Activated naive CD4-positive, alpha-beta T cell treated with anti-CD3 and anti-CD28 coated beads for 36 hours (primary cell): ENCODE measurements around the gene TRIM66. TPM values are rescaled to one million over a fixed set of nuclear protein-coding genes. Genes with fewer than 3 reads are reported as not detected.

Experiments used
- CTCF ChIA-PET: fragments of 350-600 bp; sonication (Branson Sonifier 250); formaldehyde crosslinking; loops from one replicate; lab custom pipeline; 2021; ENCODE audit warnings: antibody characterized with exemption; lab: Charles Lee
- DNase-seq: peaks from one replicate; pipeline ENCODE4 v3.0.0-alpha.2; 2020
- H3K27ac Mint-ChIP-seq: one replicate; pipeline ENCODE4 v1.8.0; 2021; ENCODE audit warnings: mild to moderate bottlenecking, mixed read lengths
- H3K27me3 Mint-ChIP-seq: one replicate; pipeline ENCODE4 v1.8.0; 2021; ENCODE audit warnings: low read depth, mixed read lengths
- H3K36me3 Mint-ChIP-seq: one replicate; pipeline ENCODE4 v1.8.0; 2021; ENCODE audit warnings: low read depth, mixed read lengths
- H3K4me1 Mint-ChIP-seq: one replicate; pipeline ENCODE4 v1.8.0; 2021; ENCODE audit warnings: low read depth, mixed read lengths
- H3K4me3 Mint-ChIP-seq: one replicate; pipeline ENCODE4 v1.8.0; 2021; ENCODE audit warnings: mild to moderate bottlenecking, moderate library complexity, mixed read lengths
- H3K9me3 Mint-ChIP-seq: one replicate; pipeline ENCODE4 v1.8.0; 2021; ENCODE audit warnings: mixed read lengths
- intact Hi-C: fragments of 100-400 bp; cut with micrococcal nuclease; formaldehyde crosslinking; loops from one replicate; pipeline ENCODE4 v1.15.1; 2023
- total RNA-seq, 2 experiments: library from RNA; stranded (reverse); gene quantifications; one replicate each; pipeline ENCODE4 v1.2.3, GENCODE V29; 2021

The TRIM66 gene
- total RNA-seq, 2 experiments from 2014 or later: 16.4 to 19.1 TPM

DNA sequence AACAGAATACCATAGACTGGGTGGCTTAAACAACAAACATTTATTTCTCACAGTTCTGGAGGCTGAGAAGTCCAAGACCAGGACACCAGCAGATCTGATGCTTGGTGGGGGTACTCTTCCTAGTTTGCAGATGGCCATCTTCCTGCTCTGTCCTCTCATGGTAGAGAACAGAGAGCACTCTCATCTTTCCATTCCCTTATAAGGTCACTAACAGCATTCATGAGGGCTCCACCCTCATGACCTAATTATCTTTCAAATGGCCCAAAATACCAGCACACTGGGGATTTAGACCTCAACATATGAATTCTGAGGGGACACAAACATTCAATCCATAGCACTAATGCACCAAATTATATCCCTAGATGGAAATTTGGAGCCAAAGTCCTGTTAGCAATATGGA lies 94.5 kb downstream of the TRIM66 start:
- no peak overlapping the region for H3K4me3 Mint-ChIP-seq
- no peaks in the 10 kb centered on the region for H3K4me1 Mint-ChIP-seq
- CTCF ChIA-PET: interaction anchor here (0.6 kb wide), 1 partner anchor 258 kb away, joined by 3 read pairs; no protein-coding TSS in a partner anchor
- peaks cover 24% of the 10 kb centered on the region for H3K27me3 Mint-ChIP-seq
- peaks cover 2% of the 10 kb centered on the region for H3K9me3 Mint-ChIP-seq
- no peak for DNase-seq
- intact Hi-C loops: no loop called here
- H3K27ac Mint-ChIP-seq: no peak overlapping the region
- H3K36me3 Mint-ChIP-seq: no peaks in the 10 kb centered on the region

DNA sequence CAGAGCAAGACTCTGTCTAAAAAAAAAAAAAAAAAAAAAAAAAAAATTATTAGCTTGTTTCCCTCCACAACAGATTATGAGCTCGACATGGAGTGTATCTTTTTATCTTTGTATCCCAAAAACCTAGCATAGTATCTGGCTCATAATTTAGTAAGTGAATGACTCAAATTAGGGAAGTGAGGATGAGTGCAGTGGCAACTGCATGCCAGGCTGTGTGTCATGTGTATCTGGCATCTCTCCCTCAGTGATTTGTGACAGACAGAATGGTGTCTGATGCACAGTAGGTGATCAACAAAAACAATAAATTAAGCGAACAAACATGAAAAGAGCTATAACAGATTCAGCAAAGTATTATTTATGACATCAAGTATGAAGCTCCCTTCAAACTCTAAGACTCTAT lies 95.7 kb downstream of the TRIM66 start:
- peaks cover 20% of the 10 kb centered on the region for H3K27me3 Mint-ChIP-seq
- H3K36me3 Mint-ChIP-seq: no peaks in the 10 kb centered on the region
- no peak overlapping the region for H3K4me3 Mint-ChIP-seq
- H3K9me3 Mint-ChIP-seq: peaks cover 2% of the 10 kb centered on the region
- no peaks in the 10 kb centered on the region for H3K4me1 Mint-ChIP-seq
- CTCF ChIA-PET: interaction anchor here (0.6 to 0.9 kb wide), 3 partner anchors 52 to 291 kb away, joined by 3 read pairs; no protein-coding TSS in a partner anchor
- no peak for DNase-seq
- intact Hi-C loops: no loop called here
- H3K27ac Mint-ChIP-seq: no peak overlapping the region

DNA sequence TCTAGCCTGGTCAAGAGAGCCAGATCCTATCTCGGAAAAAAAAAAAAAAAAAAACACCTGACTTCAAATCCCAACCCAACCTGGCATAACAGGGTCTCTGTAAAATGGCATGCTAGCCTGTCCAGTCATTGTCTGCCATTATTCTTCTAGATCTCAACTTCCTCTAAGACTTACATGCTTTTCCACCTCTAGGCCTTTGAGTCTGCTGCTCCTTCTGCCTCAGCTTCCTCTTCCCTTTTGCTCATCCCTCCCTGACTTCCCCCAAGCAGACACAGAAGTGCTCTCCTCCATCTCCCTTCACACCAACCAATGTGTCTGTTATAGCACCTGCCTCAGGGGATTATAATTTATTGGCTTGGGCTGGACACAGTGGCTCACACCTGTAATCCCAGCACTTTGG lies 96.3 kb downstream of the TRIM66 start:
- Mint-ChIP-seq H3K27me3 (peaks cover 17% of the 10 kb centered on the region), H3K36me3 (no peaks in the 10 kb centered on the region), H3K4me1 (no peaks in the 10 kb centered on the region), H3K4me3 (no peak overlapping the region), H3K9me3 (peaks cover 2% of the 10 kb centered on the region), H3K27ac (no peak overlapping the region)
- no peak for DNase-seq
- CTCF ChIA-PET: interaction anchor here (0.6 to 0.9 kb wide), 2 partner anchors 145 to 292 kb away, joined by 3 read pairs; no protein-coding TSS in a partner anchor
- intact Hi-C loops: no loop called here

DNA sequence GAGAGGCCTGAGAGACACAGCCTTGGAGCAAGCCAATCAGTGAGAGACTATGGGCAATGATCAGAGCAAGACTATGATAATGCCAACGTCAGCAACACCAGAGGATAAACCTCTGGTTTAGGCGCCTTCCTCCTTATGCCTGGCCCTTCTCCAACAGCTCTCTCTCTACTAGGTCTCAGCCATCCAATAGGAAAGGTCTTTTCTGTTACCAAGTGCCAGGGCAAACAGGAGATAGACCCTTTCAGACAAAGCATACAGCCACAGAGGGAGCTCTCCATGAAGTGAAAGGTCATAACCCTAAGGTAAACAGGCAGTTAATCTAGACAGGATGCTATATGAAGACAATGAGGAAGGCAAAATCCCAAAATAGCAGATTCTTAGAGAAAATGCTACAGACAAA lies 98.0 kb downstream of the TRIM66 start:
- intact Hi-C loops: no loop called here
- Mint-ChIP-seq H3K36me3 (no peaks in the 10 kb centered on the region), H3K27me3 (peaks cover 20% of the 10 kb centered on the region)

DNA sequence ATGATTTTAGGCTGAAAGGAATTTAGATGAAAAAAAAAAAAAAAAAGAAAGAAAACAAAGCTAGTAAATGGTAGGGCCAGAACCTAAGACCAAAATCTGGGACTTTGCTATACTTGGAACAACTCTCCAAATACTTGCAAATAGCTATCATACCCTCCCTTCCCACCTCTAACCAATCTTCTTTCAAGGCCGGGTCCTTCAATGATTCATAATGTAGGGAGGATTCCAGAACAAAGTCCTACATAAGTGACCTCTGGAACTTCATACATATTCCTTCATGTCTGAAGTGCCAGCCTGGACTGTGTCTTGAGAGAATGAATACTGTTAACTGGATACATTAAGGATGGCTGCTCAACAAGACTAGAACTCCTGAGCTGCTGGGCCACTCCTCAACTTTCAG lies 98.4 kb downstream of the TRIM66 start:
- CTCF ChIA-PET: interaction anchor here (0.7 kb wide), 2 partner anchors 1387 to 1846 kb away, joined by 3 to 4 read pairs; no protein-coding TSS in a partner anchor
- no peak overlapping the region for H3K27ac Mint-ChIP-seq
- H3K9me3 Mint-ChIP-seq: peaks cover 2% of the 10 kb centered on the region
- H3K27me3 Mint-ChIP-seq: peaks cover 19% of the 10 kb centered on the region
- H3K4me3 Mint-ChIP-seq: no peak overlapping the region
- no peaks in the 10 kb centered on the region for H3K4me1 Mint-ChIP-seq
- intact Hi-C loops: no loop called here
- H3K36me3 Mint-ChIP-seq: no peaks in the 10 kb centered on the region
- DNase-seq: no peak

More for the DNA sequence above, 98.0 kb downstream of the TRIM66 start:
- Mint-ChIP-seq H3K4me3 (no peak overlapping the region), H3K27ac (no peak overlapping the region), H3K4me1 (no peaks in the 10 kb centered on the region), H3K9me3 (peaks cover 2% of the 10 kb centered on the region)
- CTCF ChIA-PET: interaction anchor here (0.7 to 1.0 kb wide), 3 partner anchors 17 to 1847 kb away, joined by 3 to 5 read pairs (median 4); no protein-coding TSS in a partner anchor
- no peak for DNase-seq

DNA sequence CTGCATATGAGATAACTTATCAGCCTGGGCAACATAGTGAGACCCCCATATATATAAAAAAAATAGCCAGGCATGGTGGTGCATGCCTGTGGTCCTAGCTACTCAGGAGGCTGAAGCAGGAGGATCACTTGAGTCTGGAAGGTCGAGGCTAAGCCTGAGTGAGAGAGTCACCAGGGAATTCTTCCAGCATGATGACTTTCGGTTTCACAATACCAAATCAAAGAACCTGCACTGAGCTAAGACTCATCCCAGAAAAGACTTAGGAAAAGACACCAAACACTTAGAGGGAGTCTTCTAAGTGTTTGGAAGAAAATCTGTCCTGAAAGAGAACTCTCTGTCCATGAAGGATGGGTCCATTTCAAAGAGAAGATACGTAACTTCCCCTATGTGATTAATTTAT lies 101.2 kb downstream of the TRIM66 start:
- intact Hi-C loops: no loop called here
- peaks cover 3% of the 10 kb centered on the region for H3K9me3 Mint-ChIP-seq
- peaks cover 11% of the 10 kb centered on the region for H3K27me3 Mint-ChIP-seq
- H3K27ac Mint-ChIP-seq: no peak overlapping the region
- no peak overlapping the region for H3K4me3 Mint-ChIP-seq
- CTCF ChIA-PET: no interaction called here
- no peak for DNase-seq
- H3K36me3 Mint-ChIP-seq: no peaks in the 10 kb centered on the region
- H3K4me1 Mint-ChIP-seq: no peaks in the 10 kb centered on the region

DNA sequence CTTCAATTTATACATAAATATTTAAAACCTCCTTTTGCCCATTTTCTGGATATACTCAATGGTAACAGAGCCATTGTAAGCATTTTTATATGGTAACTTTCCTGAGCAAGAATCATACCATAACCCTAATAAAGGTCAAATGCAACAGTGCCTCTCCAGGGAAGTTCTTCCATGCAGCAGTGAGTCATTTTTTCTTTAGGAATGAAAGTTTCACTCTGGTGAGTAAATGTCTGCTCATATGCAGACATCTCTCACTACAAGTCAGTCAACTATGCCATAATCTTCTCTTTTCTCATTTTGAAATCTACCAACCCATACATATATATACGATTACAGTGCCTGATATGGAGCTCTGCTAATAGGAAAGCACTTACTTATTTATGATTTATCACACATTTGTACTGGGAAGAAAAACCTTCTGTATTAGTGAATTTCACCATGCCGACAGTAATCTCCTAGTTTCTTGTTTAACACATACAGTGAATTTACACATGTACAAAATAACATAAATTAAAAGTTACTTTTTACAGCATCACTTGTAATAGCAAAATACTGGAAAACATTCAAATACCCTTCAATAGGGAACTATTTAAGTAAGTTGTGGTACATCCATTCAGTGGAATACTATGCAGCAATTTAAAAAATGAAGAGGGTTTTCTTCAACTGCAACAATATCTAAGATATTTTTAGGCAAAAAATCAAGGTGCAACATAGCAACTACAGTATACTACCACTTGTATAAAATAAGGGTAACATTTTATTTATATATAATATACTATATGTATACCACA lies 104.5 kb downstream of the TRIM66 start:
- Mint-ChIP-seq H3K4me3 (no peak overlapping the region), H3K36me3 (no peaks in the 10 kb centered on the region), H3K9me3 (peaks cover 3% of the 10 kb centered on the region), H3K27me3 (peaks cover 8% of the 10 kb centered on the region), H3K27ac (no peak overlapping the region), H3K4me1 (no peaks in the 10 kb centered on the region)
- intact Hi-C loops: no loop called here
- no peak for DNase-seq
- CTCF ChIA-PET: no interaction called here

DNA sequence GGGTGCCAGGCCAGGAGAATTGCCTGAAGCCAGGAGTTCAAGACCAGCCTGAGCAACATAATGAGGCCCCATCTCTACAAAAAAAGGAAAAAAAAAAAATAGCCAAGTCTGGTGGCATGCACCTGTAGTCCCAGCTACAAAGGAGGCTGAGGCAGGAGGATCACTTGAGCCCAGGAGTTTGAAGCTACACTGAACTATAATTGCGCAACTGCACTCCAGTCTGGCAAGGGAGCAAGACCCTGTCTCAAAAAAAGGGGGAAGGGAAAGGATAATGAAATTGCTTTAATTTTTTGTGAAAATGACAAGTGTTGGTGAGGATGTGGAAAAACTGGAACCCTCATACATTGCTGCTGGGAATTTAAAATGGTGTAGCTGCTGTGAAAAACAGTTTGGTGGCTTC lies 107.7 kb downstream of the TRIM66 start:
- H3K27ac Mint-ChIP-seq: no peak overlapping the region
- H3K9me3 Mint-ChIP-seq: peaks cover 3% of the 10 kb centered on the region
- intact Hi-C loops: no loop called here
- no peaks in the 10 kb centered on the region for H3K36me3 Mint-ChIP-seq
- H3K4me3 Mint-ChIP-seq: no peak overlapping the region
- CTCF ChIA-PET: interaction anchor here (0.8 to 1.2 kb wide), 2 partner anchors 28 to 242 kb away, joined by 3 to 5 read pairs; no protein-coding TSS in a partner anchor
- H3K27me3 Mint-ChIP-seq: peaks cover 7% of the 10 kb centered on the region
- DNase-seq: no peak
- H3K4me1 Mint-ChIP-seq: no peaks in the 10 kb centered on the region

DNA sequence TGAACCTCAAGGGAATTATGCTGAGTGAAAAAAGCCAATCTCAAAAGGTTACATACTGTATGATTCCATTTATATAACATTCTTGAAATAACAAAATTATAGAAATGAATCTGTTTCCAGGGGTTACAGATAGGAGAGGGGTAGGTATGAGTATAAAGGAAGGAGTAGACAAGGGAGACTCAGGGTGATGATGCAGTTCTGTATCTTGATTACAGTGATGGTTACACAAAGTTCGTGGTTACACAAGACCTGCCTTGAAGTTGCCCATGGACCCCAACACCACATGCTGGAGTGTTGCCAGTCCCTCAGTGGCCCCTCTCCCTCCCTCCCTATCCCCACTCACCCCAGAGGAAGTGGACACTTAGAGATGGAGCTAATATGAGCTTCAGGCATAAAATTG lies 108.7 kb downstream of the TRIM66 start:
- H3K4me1 Mint-ChIP-seq: no peaks in the 10 kb centered on the region
- intact Hi-C loops: no loop called here
- no peak overlapping the region for H3K27ac Mint-ChIP-seq
- no peaks in the 10 kb centered on the region for H3K36me3 Mint-ChIP-seq
- H3K4me3 Mint-ChIP-seq: no peak overlapping the region
- CTCF ChIA-PET: no interaction called here
- DNase-seq: no peak
- peaks cover 3% of the 10 kb centered on the region for H3K9me3 Mint-ChIP-seq
- peaks cover 11% of the 10 kb centered on the region for H3K27me3 Mint-ChIP-seq

DNA sequence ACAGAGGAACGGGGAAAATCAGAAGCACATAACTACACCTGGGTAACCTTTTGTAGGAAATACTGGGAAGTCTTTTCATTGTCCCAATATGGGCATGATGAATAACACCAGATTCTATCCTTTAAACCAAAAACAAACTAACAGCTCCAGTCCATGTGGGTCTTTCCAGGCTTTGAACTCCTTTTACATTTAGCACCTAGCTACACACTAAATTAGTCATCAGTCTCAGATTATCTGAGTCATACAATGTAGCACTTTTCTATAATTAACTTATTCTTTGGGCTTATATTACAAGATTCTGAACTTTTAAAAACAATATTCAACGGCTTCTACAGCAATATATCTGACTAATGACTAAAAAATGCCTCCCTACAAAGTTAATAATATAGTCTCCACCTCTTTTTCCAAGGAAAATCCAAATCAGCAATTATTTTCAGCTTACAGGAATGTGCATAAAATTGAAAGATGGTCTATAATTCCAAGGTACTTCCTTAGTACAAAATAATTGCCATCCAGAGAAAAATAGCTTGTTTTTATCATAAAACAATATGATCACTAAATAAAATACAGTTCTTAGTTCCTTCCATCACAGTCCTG lies 114.8 kb downstream of the TRIM66 start:
- H3K27me3 Mint-ChIP-seq: peaks cover 17% of the 10 kb centered on the region
- intact Hi-C loops: loop anchor here (5.0 to 10.0 kb wide), 2 partner anchors 387 to 560 kb away; no protein-coding TSS in a partner anchor
- CTCF ChIA-PET: interaction anchor here (0.7 to 2.8 kb wide), 17 partner anchors 14 to 377 kb away, joined by 3 to 15 read pairs (median 4); no protein-coding TSS in a partner anchor
- H3K9me3 Mint-ChIP-seq: no peaks in the 10 kb centered on the region
- H3K27ac Mint-ChIP-seq: no peak overlapping the region
- no peak overlapping the region for H3K4me3 Mint-ChIP-seq
- peaks cover 5% of the 10 kb centered on the region for H3K4me1 Mint-ChIP-seq
- no peaks in the 10 kb centered on the region for H3K36me3 Mint-ChIP-seq
- peak; percentile 6 for DNase-seq

DNA sequence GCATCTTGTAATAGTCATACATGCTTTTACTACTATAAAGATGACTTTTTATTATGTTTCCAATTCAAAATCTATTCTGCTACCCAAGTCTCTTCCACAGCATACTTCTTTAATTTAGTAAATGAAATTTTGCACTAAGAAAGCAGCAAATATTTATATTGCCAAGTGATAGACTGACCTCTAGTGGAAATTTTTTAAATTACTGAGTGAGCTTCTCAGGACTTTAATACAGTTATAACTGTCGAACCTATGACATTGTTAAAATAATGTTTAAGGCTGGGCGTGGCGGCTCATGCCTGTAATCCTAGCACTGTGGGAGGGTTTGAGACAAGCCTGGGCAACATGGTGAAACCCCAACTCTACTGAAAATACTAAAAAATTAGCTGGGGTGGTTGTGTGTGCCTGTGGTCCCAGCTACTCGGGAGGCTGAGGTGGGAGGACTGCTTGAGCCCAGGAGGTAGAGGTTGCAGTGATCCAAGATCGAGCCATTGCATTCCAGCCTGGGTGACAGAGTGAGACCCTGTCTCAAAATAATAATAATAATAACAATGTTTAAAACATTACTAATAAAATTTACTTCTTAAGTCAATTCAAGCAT lies 115.8 kb downstream of the TRIM66 start:
- CTCF ChIA-PET: interaction anchor here (0.9 to 2.8 kb wide), 19 partner anchors 13 to 533 kb away, joined by 3 to 15 read pairs (median 3); partner anchors contain the start of gene LMO1
- intact Hi-C loops: loop anchor here (1.0 to 10.0 kb wide), 7 partner anchors 228 to 559 kb away; no protein-coding TSS in a partner anchor
- DNase-seq: no peak

DNA sequence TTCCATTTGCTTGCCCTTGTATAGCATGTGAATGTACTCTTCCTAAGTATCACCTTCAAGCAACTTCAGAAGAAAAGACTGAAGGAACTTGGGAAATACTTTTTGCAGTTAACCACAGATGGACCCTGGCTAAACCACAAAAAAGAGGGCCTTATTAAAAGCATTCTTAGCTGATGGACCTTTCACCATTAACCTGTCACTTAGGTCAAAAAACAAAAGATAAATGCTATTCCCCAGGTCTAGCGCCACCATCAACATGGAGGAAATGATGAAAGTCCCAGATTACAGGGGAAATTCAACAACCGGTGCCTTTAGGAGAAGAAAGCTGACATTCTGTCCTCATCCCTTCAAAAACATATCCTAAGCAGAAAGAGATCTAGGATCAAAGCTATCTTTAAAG lies 117.9 kb downstream of the TRIM66 start:
- intact Hi-C loops: loop anchor here (10.0 kb wide), 1 partner anchor 390 kb away; no protein-coding TSS in a partner anchor

More for the DNA sequence above, 115.8 kb downstream of the TRIM66 start:
- H3K9me3 Mint-ChIP-seq: no peaks in the 10 kb centered on the region
- peaks cover 21% of the 10 kb centered on the region for H3K27me3 Mint-ChIP-seq
- no peak overlapping the region for H3K27ac Mint-ChIP-seq
- no peak overlapping the region for H3K4me3 Mint-ChIP-seq
- H3K36me3 Mint-ChIP-seq: no peaks in the 10 kb centered on the region
- H3K4me1 Mint-ChIP-seq: peaks cover 5% of the 10 kb centered on the region

More for the DNA sequence above, 117.9 kb downstream of the TRIM66 start:
- no peak overlapping the region for H3K4me3 Mint-ChIP-seq
- H3K36me3 Mint-ChIP-seq: no peaks in the 10 kb centered on the region
- H3K27me3 Mint-ChIP-seq: peaks cover 18% of the 10 kb centered on the region
- H3K9me3 Mint-ChIP-seq: peaks cover 2% of the 10 kb centered on the region
- no peak for DNase-seq
- H3K4me1 Mint-ChIP-seq: peaks cover 5% of the 10 kb centered on the region
- CTCF ChIA-PET: no interaction called here
- no peak overlapping the region for H3K27ac Mint-ChIP-seq
